GM21423 (cell line): ENCODE data around the gene HOXA3.

Experiments used
- ATAC-seq: cut with Tn5 transposase; IDR thresholded peaks from one replicate; pipeline ENCODE4 v1.9.1; 2021; ENCODE audit warnings: mild to moderate bottlenecking, moderate library complexity; ENCODE audit not compliant: unreplicated experiment

Gene HOXA3

DNA sequence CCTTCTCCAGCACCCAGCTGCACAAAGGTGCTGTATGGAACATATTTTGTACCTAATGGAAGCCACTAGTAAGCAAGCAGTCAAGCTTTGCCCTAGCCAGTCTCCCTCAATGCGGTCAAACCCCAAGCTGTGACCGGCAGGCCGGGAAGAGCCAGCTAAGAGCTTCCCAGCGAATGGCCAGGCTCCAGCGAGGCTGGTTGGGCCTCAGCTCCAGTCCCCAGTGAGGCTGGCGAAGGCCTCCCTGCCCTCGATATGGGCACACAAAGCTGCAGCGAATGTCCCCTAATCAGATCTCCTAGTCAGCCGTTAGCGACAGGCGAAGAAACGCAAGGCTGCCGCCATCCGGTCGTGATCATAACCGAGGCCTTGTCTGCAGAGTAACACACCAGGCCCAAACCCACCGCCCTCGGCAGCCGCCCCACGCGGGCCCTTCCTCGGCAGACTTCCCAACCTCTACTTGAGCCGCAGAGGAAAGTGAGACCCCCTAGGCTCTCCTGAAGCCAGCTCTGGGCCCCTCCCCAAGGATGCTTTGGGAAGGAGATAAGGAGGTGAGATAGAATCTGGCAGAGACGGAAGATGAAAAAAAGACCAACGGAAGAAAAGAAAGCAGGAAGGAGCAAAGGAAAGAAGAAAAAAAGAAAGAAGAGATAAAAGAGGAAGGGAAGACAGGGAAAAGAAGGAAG, 16.0 kb upstream of the HOXA3 start:
- ATAC-seq, result no peak

DNA sequence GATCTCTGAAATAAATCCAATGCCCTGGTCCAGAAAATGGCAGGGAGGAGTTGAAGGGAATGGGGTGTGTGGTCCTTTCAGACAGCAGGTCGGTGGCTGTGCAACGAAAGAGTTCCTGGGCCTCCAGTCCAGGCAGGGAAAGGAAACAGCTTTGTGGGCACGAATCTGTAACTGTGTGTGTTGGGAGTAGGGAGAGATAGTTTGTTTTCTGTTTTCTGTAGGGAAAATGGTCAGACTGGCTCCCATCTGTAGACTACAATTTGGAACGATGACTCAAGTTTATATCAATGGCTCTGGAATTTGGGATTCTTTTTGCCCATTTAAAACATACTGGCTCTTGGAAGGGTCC, 15.5 kb upstream of the HOXA3 start:
- no peak for ATAC-seq

- ATAC-seq, result no peak
Measured at GRCh38 chr7:27166531-27167505, 14.4 kb upstream of the HOXA3 start.

GRCh38 chr7:27165996-27166530, 13.7 kb upstream of the HOXA3 start:
- no peak for ATAC-seq

GRCh38 chr7:27165089-27165995, 13.0 kb upstream of the HOXA3 start, which contains the start of gene HOXA9:
TSS of gene HOXA9 (minus strand) at chr7:27165537. CDS start at chr7:27165457, 80 bp downstream.
- ATAC-seq, result no peak

GRCh38 chr7:27164367-27165088, 12.1 kb upstream of the HOXA3 start:
- ATAC-seq, result no peak

DNA sequence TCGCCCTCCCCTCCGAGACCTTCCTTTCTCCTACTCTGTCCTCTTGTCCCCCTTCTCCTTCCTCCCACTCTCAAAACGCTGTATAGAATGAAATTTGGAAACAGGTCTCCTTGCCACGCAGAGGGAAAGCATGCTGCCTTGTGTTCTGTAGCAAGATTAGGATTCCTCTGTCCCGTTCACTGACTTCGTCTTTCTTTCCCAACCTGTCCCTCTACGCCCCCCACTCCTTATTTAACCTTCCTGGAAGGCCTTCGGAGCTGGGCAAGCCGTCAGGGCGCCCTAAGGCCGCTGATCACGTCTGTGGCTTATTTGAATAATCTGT, 11.6 kb upstream of the HOXA3 start:
- ATAC-seq, result no peak

GRCh38 chr7:27163288-27164044, 11.1 kb upstream of the HOXA3 start:
- no peak for ATAC-seq

GRCh38 chr7:27162561-27163287, 10.3 kb upstream of the HOXA3 start:
- no peak for ATAC-seq

GRCh38 chr7:27161721-27162560, 9.6 kb upstream of the HOXA3 start:
- no peak for ATAC-seq

- no peak for ATAC-seq
Measured at GRCh38 chr7:27161214-27161720, 8.9 kb upstream of the HOXA3 start.

DNA sequence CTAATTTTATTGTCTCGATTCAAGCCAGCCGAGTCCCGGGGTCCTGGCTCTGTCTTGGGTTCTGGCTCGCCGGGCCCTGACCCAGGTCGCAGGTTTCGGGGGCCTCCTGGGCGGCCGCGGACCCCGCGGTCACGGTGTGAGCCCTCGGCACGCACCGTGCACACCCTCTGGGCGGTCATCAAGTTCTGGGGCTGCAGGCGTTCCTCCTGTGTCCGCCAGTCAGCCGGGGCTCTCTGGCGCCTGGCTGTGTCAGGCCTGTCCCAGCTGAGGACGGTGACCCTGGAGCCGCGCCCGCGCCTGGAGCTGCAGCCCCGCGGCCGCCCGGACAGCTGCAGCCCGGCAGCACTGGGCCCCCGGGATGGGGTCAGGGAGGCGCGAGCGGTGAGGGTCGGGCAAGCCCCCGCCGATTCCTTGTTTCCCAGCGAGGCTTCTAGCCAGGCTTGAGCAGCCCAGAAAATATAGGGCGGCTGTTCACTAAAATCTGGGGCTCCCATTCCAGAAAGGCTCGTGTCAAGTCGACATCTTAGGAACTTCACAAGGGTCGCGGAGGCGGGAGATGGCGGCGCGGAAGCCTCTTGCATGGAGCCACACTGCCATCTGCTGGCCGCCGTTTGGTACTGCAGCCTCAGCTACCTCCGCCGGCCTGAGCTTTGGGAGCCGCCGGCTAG, 8.3 kb upstream of the HOXA3 start:
- no peak for ATAC-seq

- ATAC-seq, result no peak
Measured at GRCh38 chr7:27160145-27160545, 7.8 kb upstream of the HOXA3 start.

DNA sequence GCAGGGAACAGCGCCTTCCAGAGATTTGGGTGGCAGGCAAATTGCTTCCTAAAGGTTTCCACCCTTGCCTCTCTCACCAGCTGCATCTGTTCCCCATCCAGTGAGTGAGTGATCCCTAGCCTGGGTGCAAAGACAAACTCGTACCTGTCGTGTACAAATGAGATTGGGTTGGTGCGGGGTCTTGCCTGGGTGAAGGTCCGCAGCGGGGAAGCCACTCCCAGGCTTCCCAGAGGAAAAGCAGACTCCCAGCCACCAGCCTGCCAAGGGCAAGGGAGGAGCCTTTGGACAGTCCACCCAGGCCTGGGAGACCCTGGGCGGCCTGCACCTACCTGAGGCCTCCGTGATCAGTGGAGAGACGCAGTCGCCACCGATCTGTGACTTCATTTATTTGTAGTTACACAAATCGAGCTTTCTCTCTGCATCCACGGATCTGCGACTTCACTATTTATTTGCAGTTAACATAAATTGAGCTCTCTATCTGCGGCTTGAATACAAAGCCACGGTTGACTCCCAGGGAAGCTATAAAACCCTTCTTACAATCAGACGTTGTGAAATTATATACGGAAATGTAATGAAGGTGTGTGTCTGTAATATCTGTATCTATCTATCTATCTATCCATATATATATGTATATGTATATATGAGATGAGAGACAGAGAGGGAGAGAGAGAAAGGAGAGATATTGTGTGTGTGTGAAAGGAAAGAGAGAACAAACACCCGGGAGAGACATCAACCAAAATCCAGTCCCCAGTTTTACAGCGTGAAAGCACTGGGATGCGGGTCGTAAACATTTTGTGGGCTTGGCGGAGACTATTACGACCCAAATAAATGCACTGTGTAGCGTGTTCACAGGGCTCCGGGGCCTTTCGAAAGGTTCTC, 7.1 kb upstream of the HOXA3 start:
- ATAC-seq, result no peak

GRCh38 chr7:27158436-27159265, 6.3 kb upstream of the HOXA3 start:
- no peak for ATAC-seq
